Activated CD4-positive, alpha-beta T cell treated with anti-CD3 and anti-CD28 coated beads for 1 hour (primary cell): ENCODE measurements around the gene CRYBB2.
"Not testable (repeated sequence)": the region's sequence is repeated elsewhere in the genome, so short reads cannot be mapped to it uniquely, and the experiment has no call there.

ENCODE experiments used
- DNase-seq: peaks from one replicate; pipeline ENCODE4 v3.0.0-alpha.2; 2020

Gene CRYBB2

GRCh38 chr22:25199731-25200520 is 19.5 kb upstream of the CRYBB2 start, which contains the start of gene CRYBB3:
TSS of gene CRYBB3 (plus strand) at chr22:25199858. CDS start at chr22:25201397, 1,539 bp downstream.
- no peak for DNase-seq

- no peak for DNase-seq
Measured at GRCh38 chr22:25200967-25201366, 18.5 kb upstream of the CRYBB2 start.

- DNase-seq: no peak
Measured at GRCh38 chr22:25201557-25202273, 17.7 kb upstream of the CRYBB2 start.

GRCh38 chr22:25202290-25202921 is 17.0 kb upstream of the CRYBB2 start:
- peak; percentile 23 for DNase-seq

DNA sequence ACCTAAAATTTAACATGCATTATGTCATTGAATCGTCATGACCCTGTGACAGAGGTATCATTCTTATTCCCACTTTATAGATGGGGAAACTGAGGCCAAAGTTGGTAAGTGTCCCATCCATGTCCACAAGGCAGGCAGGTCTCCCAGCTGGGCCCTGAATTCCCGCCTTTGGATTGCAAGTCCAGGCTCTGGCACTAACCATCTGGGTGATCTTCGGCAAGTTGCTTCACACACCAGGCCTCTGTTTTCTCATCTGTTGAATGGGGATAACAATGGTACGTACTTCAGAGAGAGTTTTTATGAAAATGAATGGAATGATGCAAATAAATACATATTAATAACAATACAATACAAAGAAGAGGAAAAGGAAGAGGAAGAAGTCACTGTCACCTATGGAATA is 16.4 kb upstream of the CRYBB2 start:
- DNase-seq: no peak

- not testable (repeated sequence) for DNase-seq
Measured at GRCh38 chr22:25204547-25204946, 14.9 kb upstream of the CRYBB2 start.

GRCh38 chr22:25205847-25206246 is 13.6 kb upstream of the CRYBB2 start:
- no peak for DNase-seq

DNA sequence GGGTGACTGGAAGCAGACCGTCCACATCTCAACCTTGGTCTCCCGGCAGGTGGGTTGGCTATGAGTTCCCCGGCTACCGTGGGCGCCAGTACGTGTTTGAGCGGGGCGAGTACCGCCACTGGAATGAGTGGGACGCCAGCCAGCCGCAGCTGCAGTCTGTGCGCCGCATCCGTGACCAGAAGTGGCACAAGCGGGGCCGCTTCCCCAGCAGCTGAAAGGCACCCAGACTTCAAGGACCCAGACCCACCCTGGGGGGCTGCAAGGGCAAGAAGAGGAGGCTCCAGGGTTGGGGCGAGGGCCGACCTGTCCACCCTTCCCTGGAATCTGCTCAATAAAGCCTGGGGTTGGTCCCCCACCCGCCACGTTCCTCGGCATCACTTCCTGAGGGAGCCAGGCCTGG is 12.4 kb upstream of the CRYBB2 start:
- DNase-seq: no peak

DNA sequence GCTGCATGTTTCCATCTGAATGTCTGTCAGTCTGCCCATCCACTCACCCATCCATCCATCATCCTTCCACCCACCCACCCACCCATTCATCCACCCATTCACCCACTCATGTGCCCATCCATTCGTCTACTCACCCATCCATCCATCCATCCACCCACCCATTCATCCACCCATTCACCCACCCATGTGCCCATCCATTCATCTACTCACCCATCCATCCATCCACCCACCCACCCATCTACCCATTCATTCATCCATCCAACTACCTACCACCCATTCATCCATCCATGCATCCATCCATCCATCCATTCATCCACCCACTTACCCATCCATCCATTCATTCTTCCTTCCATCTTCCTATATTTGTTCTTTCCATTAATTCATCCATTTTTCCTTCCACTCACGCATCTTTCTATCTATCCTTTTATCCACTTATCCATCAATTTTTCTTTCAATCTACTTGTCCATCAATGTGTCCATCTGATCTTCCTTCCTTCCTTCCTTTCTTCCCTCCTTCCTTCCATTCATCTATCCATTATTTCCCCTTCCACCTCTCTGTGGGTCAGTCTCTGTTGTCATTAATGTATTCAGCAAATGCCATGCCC is 11.8 kb upstream of the CRYBB2 start:
- DNase-seq: no peak

GRCh38 chr22:25208328-25208727 is 11.1 kb upstream of the CRYBB2 start:
- no peak for DNase-seq

DNA sequence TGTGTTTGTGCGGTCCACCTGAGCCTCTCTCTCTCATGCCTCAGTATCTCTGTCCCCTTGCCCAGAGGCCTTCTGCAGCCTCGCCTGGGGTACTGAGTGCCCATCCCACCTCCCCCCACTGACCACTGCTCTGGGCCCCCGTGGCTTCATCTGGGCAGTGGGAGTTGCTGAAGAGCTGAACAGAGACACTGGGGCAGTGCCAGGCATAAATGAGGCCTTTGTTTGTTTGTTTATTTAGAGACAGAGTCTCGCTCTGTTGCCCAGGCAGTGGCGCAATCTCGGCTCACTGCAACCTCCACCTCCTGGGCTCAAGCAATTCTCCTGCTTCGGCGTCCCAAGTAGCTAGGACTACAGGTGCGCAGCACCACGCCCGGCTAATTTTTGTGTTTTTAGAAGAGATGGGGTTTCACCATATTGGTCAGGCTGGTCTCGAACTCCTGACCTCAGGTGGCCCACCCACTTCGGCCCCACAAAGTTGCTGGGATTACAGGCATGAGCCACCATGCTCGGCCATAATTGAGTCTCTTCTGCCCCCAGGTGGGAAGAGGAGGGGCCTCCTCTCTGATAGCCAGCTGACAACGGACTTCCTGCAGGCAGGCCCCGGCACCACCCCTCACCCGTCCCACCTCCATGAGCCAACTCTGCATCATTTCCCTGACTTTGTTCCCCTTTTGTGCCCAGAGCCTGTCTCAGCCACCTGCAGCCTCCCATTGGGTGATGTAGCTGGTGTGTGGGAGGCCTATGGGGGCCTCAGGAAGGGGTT is 10.5 kb upstream of the CRYBB2 start:
- DNase-seq: no peak

GRCh38 chr22:25210793-25211192 is 8.6 kb upstream of the CRYBB2 start:
- no peak for DNase-seq

DNA sequence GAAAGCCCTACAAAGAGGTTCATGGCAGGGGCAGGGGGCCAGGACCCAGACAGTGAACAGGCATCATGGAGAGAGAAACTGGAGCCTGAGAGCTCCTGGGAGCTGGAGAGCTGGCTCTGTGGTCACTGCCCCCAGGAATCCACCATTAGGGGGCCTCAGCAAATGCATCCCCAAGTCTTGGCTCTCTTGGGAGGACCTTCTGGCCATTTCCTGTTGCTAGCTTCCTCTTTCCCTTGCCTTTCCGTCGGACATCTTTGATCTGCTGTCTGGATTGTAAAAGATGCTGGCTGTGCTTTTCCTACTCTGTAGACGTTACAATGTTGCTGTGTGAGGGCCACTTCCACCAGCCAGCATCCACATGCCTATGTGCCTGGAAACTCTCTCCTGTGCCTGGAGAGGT is 7.1 kb upstream of the CRYBB2 start:
- DNase-seq: no peak

GRCh38 chr22:25213221-25213620 is 6.2 kb upstream of the CRYBB2 start:
- DNase-seq: no peak

DNA sequence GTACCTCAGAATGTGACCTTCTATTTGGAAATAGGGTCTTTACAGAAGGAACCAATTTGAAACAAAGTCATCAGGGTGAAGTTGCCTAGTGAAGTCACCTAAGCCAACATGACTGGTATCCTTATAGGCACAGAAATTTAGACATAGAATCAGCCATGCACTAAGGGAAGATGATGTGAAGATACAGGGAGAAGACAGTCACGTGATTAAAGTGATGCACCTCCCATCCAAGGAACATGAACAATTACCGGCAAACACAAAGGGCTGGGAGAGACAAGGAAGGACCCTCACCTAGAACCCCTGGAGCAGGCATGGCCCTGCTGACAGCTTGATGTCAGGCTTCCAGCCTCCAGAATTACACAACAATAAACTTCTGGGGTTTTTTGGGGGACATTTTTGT is 3.2 kb upstream of the CRYBB2 start:
- no peak for DNase-seq

DNA sequence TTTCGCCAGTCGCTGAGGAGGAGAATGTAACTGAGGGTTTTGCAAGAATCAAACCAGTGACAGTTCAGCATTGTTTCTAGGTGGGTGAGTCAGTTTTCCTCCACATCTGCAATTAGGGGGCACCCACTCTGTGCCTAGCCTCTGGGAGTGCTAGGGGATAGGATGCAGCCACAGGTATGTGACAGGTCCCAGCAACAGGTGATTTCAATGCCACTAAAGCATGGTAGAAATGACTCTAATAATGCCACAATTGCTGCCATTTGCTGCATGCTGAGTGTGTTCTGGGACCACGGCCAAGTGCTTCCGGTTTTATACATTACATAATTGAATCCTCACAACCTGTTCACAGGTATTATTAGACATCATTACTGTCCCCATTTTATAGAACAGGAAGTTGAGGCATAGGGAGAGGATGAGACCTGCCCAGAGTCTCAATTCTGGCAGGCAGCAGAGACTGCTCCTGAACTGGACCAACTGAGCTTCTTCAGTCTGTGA is 556 bp downstream of the CRYBB2 start:
- no peak for DNase-seq

GRCh38 chr22:25221790-25222189 is 2.4 kb downstream of the CRYBB2 start:
- DNase-seq: no peak

DNA sequence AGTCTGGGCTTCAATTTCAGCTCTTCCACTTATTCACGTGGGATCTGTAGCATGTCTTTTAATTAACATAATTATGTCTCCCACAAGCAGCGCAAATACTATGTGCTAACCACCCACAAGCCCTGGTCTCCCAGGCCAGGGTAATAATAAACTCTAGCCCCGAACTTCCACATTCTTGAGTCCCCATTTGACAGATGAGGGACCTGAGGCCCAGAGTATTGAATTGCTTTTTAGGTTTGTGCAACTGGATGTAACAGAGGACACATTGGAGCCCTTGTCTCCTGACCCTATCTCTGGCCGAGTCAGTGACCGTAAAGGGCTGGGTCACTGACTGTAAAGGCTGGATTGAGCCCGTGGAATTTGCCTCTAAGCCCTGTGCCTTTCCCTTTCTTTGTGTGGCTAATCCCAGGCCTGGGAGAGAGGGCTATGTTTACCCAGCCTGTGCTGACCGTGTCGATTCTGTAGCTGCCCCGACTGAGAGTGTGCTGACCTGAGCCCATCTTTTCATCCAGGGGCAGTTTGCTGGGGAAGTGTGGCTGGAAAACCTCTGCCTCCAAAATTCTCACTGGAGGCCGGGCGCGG is 3.9 kb downstream of the CRYBB2 start:
- no peak for DNase-seq

GRCh38 chr22:25228822-25229221 is 9.4 kb downstream of the CRYBB2 start:
- DNase-seq: no peak

DNA sequence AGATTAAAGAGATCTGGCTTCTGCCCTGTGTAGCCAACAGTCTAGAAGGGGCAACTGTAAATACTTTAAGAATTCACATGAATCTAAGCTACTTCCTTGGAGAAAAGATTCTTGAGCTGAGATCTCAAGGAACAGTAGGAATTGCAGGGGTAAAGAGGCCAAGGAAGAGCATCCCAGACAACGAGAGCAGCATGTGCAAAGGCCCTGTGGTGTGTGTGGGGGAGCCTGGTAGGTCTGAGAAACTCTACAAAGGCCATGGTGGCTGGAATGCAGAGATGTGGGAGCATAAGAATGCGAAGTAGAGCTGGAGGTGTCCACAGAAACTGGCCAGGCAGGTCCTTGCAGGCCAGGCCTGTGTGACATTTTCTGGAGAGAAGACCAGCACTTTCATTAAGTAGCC is 11.3 kb downstream of the CRYBB2 start:
- DNase-seq: not testable (repeated sequence)

- no peak for DNase-seq
Measured at GRCh38 chr22:25232301-25232700, 12.9 kb downstream of the CRYBB2 start.

DNA sequence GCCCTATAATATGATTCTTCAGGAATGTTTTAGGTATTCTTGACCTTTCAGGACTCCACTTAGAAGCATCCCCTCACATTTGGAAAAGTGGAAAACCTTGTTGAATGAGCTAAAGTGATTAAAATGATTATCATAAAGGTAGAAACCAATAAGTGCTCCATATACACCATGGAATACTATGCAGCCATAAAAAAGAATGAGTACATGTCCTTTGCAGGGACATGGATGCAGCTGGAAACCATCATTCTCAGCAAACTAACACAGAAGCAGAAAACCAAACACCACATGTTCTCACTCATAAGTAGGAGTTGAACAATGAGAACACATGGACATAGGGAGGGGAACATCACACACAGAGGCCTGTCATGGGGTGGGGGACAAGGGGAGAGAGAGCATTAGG is 14.3 kb downstream of the CRYBB2 start:
- DNase-seq: not testable (repeated sequence)
